ENCODE results near the gene UBE2J2. TPM values are rescaled to one million over a fixed set of nuclear protein-coding genes. Genes with fewer than 3 reads are reported as not detected.

Gene UBE2J2
- total and polyA plus RNA-seq, 2 of the 13 experiments (the other 11 are each of a cell fraction or from before 2014, with no cell fraction given) = 25.4 to 29.4 TPM

DNA sequence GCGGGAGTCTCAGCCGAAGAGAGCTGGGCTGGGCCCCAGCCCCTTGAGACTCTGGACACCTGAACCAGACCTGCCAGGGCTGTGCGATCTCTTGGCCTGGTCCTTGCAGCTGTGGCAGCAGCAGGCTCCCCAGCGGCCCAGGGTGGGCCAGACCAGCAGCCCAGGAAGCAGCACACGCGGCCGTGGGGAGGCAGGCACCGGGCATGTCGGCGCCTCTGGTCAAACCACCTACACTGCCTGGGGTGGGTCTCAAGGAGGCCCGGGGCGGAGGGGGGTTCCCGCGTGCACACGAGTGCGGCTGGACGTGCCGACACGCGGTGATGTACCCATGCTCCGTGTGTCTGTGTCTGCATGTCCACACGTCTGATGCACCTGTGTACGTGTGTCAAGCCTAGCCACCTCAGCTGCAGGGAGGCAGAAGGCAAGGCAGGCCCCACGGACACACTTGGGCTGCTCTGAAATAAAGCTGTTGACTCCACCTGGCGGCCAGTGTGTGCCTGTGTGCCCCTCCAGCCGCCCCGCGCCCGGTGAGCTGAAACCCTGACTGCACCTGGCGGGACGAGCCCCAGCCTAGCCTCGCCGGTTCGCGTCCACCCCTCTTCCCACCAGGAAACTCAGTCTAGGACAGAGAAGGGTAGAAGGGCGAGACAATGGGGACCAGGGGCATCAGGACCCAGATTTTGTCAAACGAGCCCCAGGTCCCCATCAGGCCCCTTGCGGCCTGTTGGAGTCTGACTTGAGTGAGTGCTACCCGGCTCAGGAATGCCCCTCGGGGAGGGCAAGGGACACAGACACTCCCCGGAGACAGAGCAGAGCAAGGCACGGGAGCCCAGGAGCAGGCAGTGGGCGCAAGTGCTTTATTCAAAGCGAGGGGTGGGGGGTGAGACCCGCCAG is 18.1 kb upstream of the UBE2J2 start (continued):
- TF ChIP-seq ZBTB4 (CRISPR knock-in tag; IDR thresholded peaks at IDR 0.05; ENCODE audit: borderline replicate concordance) (0 out of 2 replicates have a peak, but pooled peaks have one; percentile 28), ZFP1 (CRISPR knock-in tag; IDR thresholded peaks at IDR 0.05) (no peak), TEAD3 (CRISPR knock-in tag; optimal IDR thresholded peaks at IDR 0.05; ENCODE audit: borderline replicate concordance) (peak; percentile 32), TAF1 (CRISPR knock-in tag; IDR thresholded peaks at IDR 0.05) (no peak), PTBP1 (IDR thresholded peaks at IDR 0.05; ENCODE audit: low read depth, low read length, poor library complexity, severe bottlenecking) (no peak), ZNF232 (CRISPR knock-in tag; IDR thresholded peaks at IDR 0.05; ENCODE audit: borderline replicate concordance) (no peak), ZNF446 (CRISPR knock-in tag; IDR thresholded peaks at IDR 0.05) (no peak; the same call in 1 of the 2 replicates), ZBTB33 (CRISPR knock-in tag; IDR thresholded peaks at IDR 0.05) (peak; percentile 98), ZC3H13 (CRISPR knock-in tag; IDR thresholded peaks at IDR 0.05) (peak; percentile 65; the same call in 1 of the 2 replicates), HCFC1 (IDR thresholded peaks at IDR 0.05; ENCODE audit: low read depth, low read length) (no peak), FLYWCH1 (CRISPR knock-in tag; IDR thresholded peaks at IDR 0.05) (no peak), ZNF891 (CRISPR knock-in tag; IDR thresholded peaks at IDR 0.05) (0 out of 2 replicates have a peak, but pooled peaks have one; percentile 21), ATM (IDR thresholded peaks at IDR 0.05; ENCODE audit: borderline replicate concordance) (no peak), ZBTB7B (CRISPR knock-in tag; IDR thresholded peaks at IDR 0.05) (0 out of 2 replicates have a peak, but pooled peaks have one; percentile 26), RBM39 (IDR thresholded peaks at IDR 0.05; ENCODE audit: low read depth, low read length, poor library complexity, severe bottlenecking) (no peak)
- TF ChIP-seq, protein P1, sequence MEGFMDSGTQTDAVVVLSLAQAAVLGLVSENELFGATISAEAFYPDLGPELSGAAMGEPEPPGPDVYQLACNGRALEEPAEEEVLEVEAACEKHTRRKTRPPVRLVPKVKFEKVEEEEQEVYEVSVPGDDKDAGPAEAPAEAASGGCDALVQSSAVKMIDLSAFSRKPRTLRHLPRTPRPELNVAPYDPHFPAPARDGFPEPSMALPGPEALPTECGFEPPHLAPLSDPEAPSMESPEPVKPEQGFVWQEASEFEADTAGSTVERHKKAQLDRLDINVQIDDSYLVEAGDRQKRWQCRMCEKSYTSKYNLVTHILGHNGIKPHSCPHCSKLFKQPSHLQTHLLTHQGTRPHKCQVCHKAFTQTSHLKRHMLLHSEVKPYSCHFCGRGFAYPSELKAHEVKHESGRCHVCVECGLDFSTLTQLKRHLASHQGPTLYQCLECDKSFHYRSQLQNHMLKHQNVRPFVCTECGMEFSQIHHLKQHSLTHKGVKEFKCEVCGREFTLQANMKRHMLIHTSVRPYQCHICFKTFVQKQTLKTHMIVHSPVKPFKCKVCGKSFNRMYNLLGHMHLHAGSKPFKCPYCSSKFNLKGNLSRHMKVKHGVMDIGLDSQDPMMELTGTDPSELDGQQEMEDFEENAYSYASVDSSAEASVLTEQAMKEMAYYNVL (CRISPR knock-in tag; IDR thresholded peaks at IDR 0.05; ENCODE audit: borderline replicate concordance) = peak; percentile 65; the same call in 1 of the 2 replicates
- TF ChIP-seq, protein P2, sequence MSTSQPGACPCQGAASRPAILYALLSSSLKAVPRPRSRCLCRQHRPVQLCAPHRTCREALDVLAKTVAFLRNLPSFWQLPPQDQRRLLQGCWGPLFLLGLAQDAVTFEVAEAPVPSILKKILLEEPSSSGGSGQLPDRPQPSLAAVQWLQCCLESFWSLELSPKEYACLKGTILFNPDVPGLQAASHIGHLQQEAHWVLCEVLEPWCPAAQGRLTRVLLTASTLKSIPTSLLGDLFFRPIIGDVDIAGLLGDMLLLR (CRISPR knock-in tag; IDR thresholded peaks at IDR 0.05) = no peak; the same call in 1 of the 2 replicates
- TF ChIP-seq, protein P3, sequence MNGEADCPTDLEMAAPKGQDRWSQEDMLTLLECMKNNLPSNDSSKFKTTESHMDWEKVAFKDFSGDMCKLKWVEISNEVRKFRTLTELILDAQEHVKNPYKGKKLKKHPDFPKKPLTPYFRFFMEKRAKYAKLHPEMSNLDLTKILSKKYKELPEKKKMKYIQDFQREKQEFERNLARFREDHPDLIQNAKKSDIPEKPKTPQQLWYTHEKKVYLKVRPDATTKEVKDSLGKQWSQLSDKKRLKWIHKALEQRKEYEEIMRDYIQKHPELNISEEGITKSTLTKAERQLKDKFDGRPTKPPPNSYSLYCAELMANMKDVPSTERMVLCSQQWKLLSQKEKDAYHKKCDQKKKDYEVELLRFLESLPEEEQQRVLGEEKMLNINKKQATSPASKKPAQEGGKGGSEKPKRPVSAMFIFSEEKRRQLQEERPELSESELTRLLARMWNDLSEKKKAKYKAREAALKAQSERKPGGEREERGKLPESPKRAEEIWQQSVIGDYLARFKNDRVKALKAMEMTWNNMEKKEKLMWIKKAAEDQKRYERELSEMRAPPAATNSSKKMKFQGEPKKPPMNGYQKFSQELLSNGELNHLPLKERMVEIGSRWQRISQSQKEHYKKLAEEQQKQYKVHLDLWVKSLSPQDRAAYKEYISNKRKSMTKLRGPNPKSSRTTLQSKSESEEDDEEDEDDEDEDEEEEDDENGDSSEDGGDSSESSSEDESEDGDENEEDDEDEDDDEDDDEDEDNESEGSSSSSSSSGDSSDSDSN (CRISPR knock-in tag; IDR thresholded peaks at IDR 0.05) = peak; percentile 58

All from HepG2 (cell line).